ENCODE data around the gene MNDA. TPM values are rescaled to one million over a fixed set of nuclear protein-coding genes. Genes with fewer than 3 reads are reported as not detected.

The MNDA gene
- total and polyA plus RNA-seq, 2 of the 8 experiments (the other 6 are each of a cell fraction or from before 2014, with no cell fraction given): not detected

- no peaks in the 10 kb centered on the region for H3K79me2 ChIP-seq (ENCODE audit: control insufficient read depth in 1 of 2, insufficient read depth in 2 of 2, low read length in 2 of 2)
- no peaks in the 10 kb centered on the region for H3K23me2 ChIP-seq (ENCODE audit: low read depth, low read length)
- H2AFZ ChIP-seq (ENCODE audit: low read length): no peak overlapping the region
- no peak overlapping the region for H2BK15ac ChIP-seq (ENCODE audit: low read length)
- POLR2A ChIA-PET (ENCODE audit: partially characterized antibody): no interaction called here
- H4K5ac ChIP-seq (ENCODE audit: insufficient read length, low read depth, low read length): no peak overlapping the region
- no peak overlapping the region for H3K4ac ChIP-seq (replicated peaks; ENCODE audit: insufficient read length, low read depth, low read length)
- no peaks in the 10 kb centered on the region for H3K4me1 ChIP-seq (replicated peaks in 1 of 4; ENCODE audit: control insufficient read depth in 3 of 4, insufficient read depth in 4 of 4, low read length in 3 of 4)
- H3K9ac ChIP-seq (replicated peaks in 1 of 4; ENCODE audit: extremely low read depth in 1 of 4, low read depth in 3 of 4, low read length in 3 of 4): no peak overlapping the region
- H3K27me3 ChIP-seq (replicated peaks in 1 of 4; ENCODE audit: control insufficient read depth in 3 of 4, extremely low read depth in 1 of 4, insufficient read depth in 3 of 4, low read length in 3 of 4): no peaks in the 10 kb centered on the region
- H3K4me3 ChIP-seq (ENCODE audit: extremely low read depth in 1 of 4, insufficient read depth in 2 of 4, low read depth in 3 of 4, low read length in 4 of 4): no peak overlapping the region
- H3K14ac ChIP-seq (ENCODE audit: insufficient read length): no peak overlapping the region
- H2AK5ac ChIP-seq (ENCODE audit: low read depth, low read length): no peak overlapping the region
- H3K4me2 ChIP-seq (ENCODE audit: insufficient read depth in 1 of 2, low read depth in 2 of 2, low read length in 2 of 2): no peak overlapping the region
- H4K20me1 ChIP-seq (replicated peaks in 1 of 2; ENCODE audit: control insufficient read depth in 1 of 2, insufficient read depth in 2 of 2, low read length in 2 of 2): no peaks in the 10 kb centered on the region
- no peak overlapping the region for H3K18ac ChIP-seq (ENCODE audit: extremely low read depth, low read length)
- no peak overlapping the region for H2BK20ac ChIP-seq (ENCODE audit: low read length)
- DNase-seq (ENCODE audit: low read depth in 1 of 2, low spot score in 2 of 2): no peak
- no peak overlapping the region for H3K23ac ChIP-seq (ENCODE audit: insufficient read length)
- H4K8ac ChIP-seq (ENCODE audit: extremely low read depth, insufficient read depth, low read length): no peak overlapping the region
- CTCF ChIA-PET (ENCODE audit: partially characterized antibody): no interaction called here
- 97% methylated on average over 2 of the region's 2 CpGs; no CpG with 5 or more reads in 1 of the 2 experiments for WGBS, 2 experiments (ENCODE audit: extremely low coverage in 1 of 2, insufficient coverage in 1 of 2, insufficient read length in 1 of 2, insufficient replicate concordance in 2 of 2, low coverage in 1 of 2, low lambda C conversion rate in 2 of 2, missing lambda C conversion rate in 1 of 2)
- no peak overlapping the region for H3K56ac ChIP-seq (replicated peaks; ENCODE audit: insufficient read length, low read depth, low read length)
- H2BK5ac ChIP-seq (ENCODE audit: low read depth, low read length): no peak overlapping the region
- no peaks in the 10 kb centered on the region for H3K9me3 ChIP-seq (ENCODE audit: insufficient read depth in 2 of 2, low read depth in 1 of 2, low read length in 1 of 2)
- H2BK120ac ChIP-seq (replicated peaks; ENCODE audit: low read depth, low read length): no peak overlapping the region
- H3K79me1 ChIP-seq (ENCODE audit: low read depth, low read length): no peaks in the 10 kb centered on the region
- FAIRE-seq: no peak
- H4K91ac ChIP-seq (replicated peaks; ENCODE audit: insufficient read length, low read length): no peak overlapping the region
- H3K27ac ChIP-seq (ENCODE audit: low read depth, low read length): no peak overlapping the region
- TF ChIP-seq E2F6 (IDR thresholded peaks at IDR 0.05) (no peak), RXRA (IDR thresholded peaks at IDR 0.05; ENCODE audit: insufficient read depth, low read depth, low read length) (no peak), YY1 (IDR thresholded peaks at IDR 0.05; ENCODE audit: low read depth, low read length) (no peak), TAF7 (optimal IDR thresholded peaks at IDR 0.05; ENCODE audit: borderline replicate concordance, low read depth, low read length) (no peak), SAP30 (IDR thresholded peaks at IDR 0.05; ENCODE audit: insufficient read depth, insufficient replicate concordance, low read length) (no peak), SIN3A (conservative IDR thresholded peaks at IDR 0.05 in 1 of 2, IDR thresholded peaks at IDR 0.05 in 1 of 2; ENCODE audit: low read depth in 1 of 2, low read length in 2 of 2) (no peak)
- no peak overlapping the region for H2BK12ac ChIP-seq (ENCODE audit: low read depth, low read length)
- no peaks in the 10 kb centered on the region for H3K36me3 ChIP-seq (ENCODE audit: control insufficient read depth in 2 of 4, insufficient read depth in 4 of 4, low read length in 3 of 4)
These were observed 42.0 kb downstream of the MNDA start for GRCh38 chr1:158873141-158873540.
